Lower leg skin (tissue), 4 donors: ENCODE results near the gene STK10. TPM values are rescaled to one million over a fixed set of nuclear protein-coding genes. Genes with fewer than 3 reads are reported as not detected.

ENCODE experiments used
- DNase-seq, 2 donors: peaks; one replicate each; pipeline ENCODE4 v3.0.0-alpha.2; 2019; ENCODE audit warnings: low spot score in 2 of 2
- H3K4me3 ChIP-seq: fragments of 200-600 bp; sonication (generic); 2 replicates; pipeline ENCODE4 v1.5.1; 2017; ENCODE audit warnings: mild to moderate bottlenecking, low read depth; ENCODE audit not compliant: poor library complexity, severe bottlenecking
- POLR2A ChIP-seq, 2 donors: fragments of 450-650 bp; IDR thresholded peaks; one replicate each; pipeline ENCODE4 v1.6.1; 2016 to 2017; ENCODE audit warnings: antibody characterized with exemption in 2 of 2, mild to moderate bottlenecking in 1 of 2, moderate library complexity in 1 of 2
- WGBS, 2 donors: methylation state at CpG; one replicate each; pipeline ENCODE4 v1.1.5; 2018; 5-methylcytosine and 5-hydroxymethylcytosine counted together
- intact Hi-C: fragments of 100-400 bp; cut with DNase I; formaldehyde crosslinking; loops from one replicate; pipeline ENCODE4 v1.15.0; 2023; ENCODE audit warnings: low total_unique reads
- total RNA-seq, 4 donors: library from RNA; depleted of rRNA; stranded (reverse); fragments of >200 nt; gene quantifications; one replicate each; pipeline ENCODE4 v1.1.0, GENCODE V29; 2016
- TF ChIP-seq, protein P1 (sequence below), 3 donors: fragments of 450-650 bp; IDR thresholded peaks; one replicate each; pipeline ENCODE4 v1.5.1; 2016; ENCODE audit warnings: antibody characterized with exemption in 3 of 3, mild to moderate bottlenecking in 3 of 3, moderate library complexity in 2 of 3

Gene STK10
- total RNA-seq, 4 donors from 2014 or later = 34.4 to 59.8 (median 40.7) TPM

DNA sequence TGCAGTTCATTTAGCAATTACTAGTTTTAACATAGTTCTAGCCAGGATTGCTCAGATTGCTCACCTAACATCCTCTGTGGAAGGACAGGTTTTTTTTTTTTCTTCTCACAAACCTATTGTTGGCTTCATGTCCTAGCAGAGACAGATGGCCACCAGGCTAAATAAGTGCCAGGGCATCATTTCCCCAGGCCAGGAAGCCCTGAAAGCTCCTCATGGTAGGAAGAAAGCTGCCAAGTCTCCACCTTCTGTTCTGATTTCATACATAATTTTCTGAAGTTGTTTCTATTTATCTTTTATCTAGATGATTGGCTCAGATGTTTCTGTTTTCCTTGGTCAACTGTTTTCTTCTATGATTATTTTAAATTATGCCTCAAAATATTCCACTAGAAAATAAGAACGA lies 37.0 kb upstream of the STK10 start:
- H3K4me3 ChIP-seq = no peak overlapping the region
- WGBS, 2 donors = 83 to 86% methylated on average over 1 of the region's 1 CpG
- DNase-seq = no peak
- intact Hi-C loops = no loop called here
- TF ChIP-seq POLR2A (IDR thresholded peaks at IDR 0.05) = no peak
- TF ChIP-seq, protein P1, sequence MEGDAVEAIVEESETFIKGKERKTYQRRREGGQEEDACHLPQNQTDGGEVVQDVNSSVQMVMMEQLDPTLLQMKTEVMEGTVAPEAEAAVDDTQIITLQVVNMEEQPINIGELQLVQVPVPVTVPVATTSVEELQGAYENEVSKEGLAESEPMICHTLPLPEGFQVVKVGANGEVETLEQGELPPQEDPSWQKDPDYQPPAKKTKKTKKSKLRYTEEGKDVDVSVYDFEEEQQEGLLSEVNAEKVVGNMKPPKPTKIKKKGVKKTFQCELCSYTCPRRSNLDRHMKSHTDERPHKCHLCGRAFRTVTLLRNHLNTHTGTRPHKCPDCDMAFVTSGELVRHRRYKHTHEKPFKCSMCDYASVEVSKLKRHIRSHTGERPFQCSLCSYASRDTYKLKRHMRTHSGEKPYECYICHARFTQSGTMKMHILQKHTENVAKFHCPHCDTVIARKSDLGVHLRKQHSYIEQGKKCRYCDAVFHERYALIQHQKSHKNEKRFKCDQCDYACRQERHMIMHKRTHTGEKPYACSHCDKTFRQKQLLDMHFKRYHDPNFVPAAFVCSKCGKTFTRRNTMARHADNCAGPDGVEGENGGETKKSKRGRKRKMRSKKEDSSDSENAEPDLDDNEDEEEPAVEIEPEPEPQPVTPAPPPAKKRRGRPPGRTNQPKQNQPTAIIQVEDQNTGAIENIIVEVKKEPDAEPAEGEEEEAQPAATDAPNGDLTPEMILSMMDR (IDR thresholded peaks at IDR 0.05) = no peak

DNA sequence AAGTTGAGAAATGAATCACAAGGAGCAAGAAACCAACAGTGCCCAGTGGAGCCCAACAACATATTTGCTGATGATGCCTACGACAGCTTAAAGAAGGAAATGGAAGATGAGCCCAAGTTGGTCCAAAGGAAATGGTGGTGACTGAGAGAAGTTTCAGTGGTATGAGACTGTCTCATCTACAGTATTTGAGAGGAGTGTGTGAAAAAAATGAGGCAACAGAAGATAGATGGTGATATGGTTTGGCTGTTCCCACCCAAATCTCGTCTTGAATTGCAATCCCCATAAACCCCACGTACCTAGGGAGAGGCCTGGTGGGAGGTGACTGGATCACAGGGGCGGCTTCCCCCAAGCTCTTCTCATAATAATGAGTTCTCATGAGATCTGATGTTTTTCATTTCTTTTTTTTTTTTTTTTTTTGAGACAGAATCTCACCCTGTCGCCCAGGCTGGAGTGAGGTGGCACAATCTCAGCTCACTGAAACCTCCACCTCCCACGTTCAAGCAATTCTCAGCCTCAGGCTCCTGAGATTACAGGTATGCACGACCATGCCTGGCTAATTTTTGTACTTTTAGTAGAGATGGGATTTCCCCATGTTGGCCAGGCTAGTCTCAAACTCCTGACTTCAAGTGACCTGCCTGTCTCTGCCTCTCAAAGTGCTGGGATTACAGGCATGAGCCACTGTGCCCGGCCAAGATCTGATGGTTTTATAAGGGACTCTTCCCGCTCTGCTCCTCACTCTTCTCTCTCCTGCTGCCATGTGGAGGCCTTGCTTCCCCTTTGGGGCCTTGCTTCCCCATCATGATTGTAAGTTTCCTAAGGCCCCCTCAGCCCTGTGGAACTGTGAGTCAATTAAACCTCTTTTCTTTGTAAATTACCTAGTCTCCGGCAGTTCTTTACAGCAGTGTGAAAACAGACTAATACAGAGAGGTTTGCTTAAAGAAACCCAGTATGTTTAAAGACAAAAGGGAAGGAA lies 36.2 kb upstream of the STK10 start:
- WGBS, 2 donors = 87 to 91% methylated on average over 10 of the region's 10 CpGs
- intact Hi-C loops = no loop called here
- TF ChIP-seq, protein P1 (IDR thresholded peaks at IDR 0.05) = no peak
- TF ChIP-seq POLR2A (IDR thresholded peaks at IDR 0.05) = no peak
- DNase-seq = no peak
- H3K4me3 ChIP-seq = no peak overlapping the region

DNA sequence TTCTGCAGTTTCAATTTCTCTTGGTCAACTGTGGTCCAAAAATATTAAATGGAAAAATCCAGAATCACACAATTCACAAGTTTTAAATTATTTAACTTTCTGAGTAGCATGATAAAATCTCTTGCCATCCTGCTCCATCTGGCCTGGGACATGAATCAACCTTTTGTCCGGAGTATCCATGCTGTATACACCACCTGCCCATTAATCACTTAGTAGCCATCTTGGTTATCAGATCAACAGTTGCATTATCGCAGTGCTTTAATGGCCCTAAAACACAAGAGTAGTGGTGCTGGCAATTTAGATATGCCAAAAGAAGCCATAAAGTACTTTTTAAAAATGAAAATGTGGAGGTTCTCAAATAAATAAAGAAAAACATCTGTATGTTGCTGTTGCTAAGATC lies 31.3 kb upstream of the STK10 start:
- intact Hi-C loops = no loop called here
- WGBS, 2 donors = 94 to 97% methylated on average over 2 of the region's 2 CpGs
- no peak for TF ChIP-seq POLR2A (IDR thresholded peaks at IDR 0.05)
- no peak overlapping the region for H3K4me3 ChIP-seq
- no peak for DNase-seq

DNA sequence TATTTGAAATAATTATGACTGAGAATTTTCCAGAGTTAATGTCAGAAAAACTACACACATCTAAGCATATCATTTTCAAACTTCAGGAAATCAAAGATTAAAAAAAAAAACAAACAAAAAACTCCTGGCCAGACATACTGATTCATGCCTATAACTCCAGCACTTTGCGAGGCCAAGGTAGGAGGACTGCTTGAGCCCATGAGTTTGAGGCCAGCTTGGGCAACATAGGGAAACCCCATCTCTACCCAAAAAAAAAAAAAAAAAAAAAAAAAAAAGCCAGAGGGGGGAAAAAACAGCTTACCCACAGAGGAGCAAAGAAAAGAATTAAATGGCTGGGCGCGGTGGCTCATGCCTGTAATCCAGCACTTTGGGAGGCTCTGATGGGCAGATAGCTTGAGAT lies 28.3 kb upstream of the STK10 start:
- whole genome bisulfite sequencing, 2 donors = 97 to 98% methylated on average over 3 of the region's 3 CpGs
- no peak for TF ChIP-seq POLR2A (IDR thresholded peaks at IDR 0.05)
- TF ChIP-seq, protein P1 (IDR thresholded peaks at IDR 0.05) = no peak
- intact Hi-C loops = no loop called here

DNA sequence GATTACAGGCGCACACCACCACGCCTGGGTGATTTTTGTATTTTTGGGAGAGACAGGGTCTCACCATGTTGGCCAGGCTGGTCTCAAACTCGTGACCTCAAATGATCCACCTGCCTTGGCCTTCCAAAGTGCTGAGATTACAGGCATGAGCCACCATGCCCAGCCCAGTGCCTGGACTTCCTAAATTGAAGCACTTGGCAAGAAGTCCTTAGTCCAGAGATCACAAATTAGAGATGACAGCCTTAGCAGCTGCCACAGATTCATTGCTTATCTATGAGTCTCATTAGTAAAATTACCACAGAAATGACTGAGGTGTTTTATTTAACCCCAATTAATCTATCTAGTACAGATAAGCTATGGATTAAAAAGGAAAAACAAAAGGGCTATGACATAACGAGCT lies 25.1 kb upstream of the STK10 start:
- DNase-seq = no peak
- intact Hi-C loops = no loop called here
- WGBS, 2 donors = 96 to 99% methylated on average over 4 of the region's 4 CpGs
- TF ChIP-seq, protein P1 (IDR thresholded peaks at IDR 0.05) = no peak
- TF ChIP-seq POLR2A (IDR thresholded peaks at IDR 0.05) = no peak
- H3K4me3 ChIP-seq = no peak overlapping the region

More for the DNA sequence above, 28.3 kb upstream of the STK10 start:
- no peak for DNase-seq
- H3K4me3 ChIP-seq = no peak overlapping the region

DNA sequence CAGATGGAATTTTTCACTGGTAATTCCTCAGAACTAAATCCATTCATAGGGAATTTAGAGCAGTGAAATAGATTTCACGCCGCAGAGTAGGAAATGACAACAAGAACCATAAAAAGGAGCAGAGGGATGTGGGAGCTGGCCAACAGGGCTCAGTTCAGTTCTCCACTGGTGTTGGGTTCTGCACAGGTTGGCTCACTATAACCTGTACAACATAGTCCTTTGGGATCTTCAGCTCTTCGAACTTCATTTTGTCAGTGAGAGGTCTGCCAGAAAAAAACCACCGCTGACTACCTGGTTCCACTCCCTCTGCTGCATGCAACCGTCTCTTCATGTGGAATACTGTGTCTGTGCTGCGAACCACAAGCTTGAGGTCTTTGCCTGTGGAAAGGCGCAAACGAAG lies 23.7 kb upstream of the STK10 start:
- no peak overlapping the region for H3K4me3 ChIP-seq
- TF ChIP-seq, protein P1 (IDR thresholded peaks at IDR 0.05) = no peak
- no peak for TF ChIP-seq POLR2A (IDR thresholded peaks at IDR 0.05)
- WGBS, 2 donors = 94 to 97% methylated on average over 8 of the region's 8 CpGs
- intact Hi-C loops = no loop called here
- DNase-seq = no peak
